Neural cell (in vitro differentiated cells): Measurements from ENCODE around the gene AGBL1.

Experiments
- CTCF ChIP-seq: fragments of 450-650 bp; IDR thresholded peaks from 2 replicates; pipeline ENCODE4 v1.5.1; 2014; ENCODE audit warnings: antibody characterized with exemption, mild to moderate bottlenecking, moderate library complexity; ENCODE audit not compliant: poor library complexity, severe bottlenecking
- EP300 ChIP-seq: fragments of 450-650 bp; conservative IDR thresholded peaks from 2 replicates; pipeline ENCODE4 v1.6.1; 2014; ENCODE audit warnings: antibody characterized with exemption, mild to moderate bottlenecking, moderate library complexity; ENCODE audit not compliant: poor library complexity, severe bottlenecking
- EZH2 ChIP-seq: fragments of 200-600, 300-800 bp; shearing (Covaris generic), sonication (generic); IDR thresholded peaks from 2 replicates; pipeline ENCODE4 v1.6.1; 2014; ENCODE audit warnings: antibody characterized with exemption, low read length, borderline replicate concordance, mild to moderate bottlenecking; ENCODE audit not compliant: insufficient read depth, poor library complexity, severe bottlenecking
- POLR2AphosphoS5 ChIP-seq: IDR thresholded peaks from 2 replicates; pipeline ENCODE4 v1.6.1; 2012
- REST ChIP-seq: IDR thresholded peaks from 2 replicates; pipeline ENCODE4 v1.6.1; 2012; ENCODE audit warnings: borderline replicate concordance

DNA sequence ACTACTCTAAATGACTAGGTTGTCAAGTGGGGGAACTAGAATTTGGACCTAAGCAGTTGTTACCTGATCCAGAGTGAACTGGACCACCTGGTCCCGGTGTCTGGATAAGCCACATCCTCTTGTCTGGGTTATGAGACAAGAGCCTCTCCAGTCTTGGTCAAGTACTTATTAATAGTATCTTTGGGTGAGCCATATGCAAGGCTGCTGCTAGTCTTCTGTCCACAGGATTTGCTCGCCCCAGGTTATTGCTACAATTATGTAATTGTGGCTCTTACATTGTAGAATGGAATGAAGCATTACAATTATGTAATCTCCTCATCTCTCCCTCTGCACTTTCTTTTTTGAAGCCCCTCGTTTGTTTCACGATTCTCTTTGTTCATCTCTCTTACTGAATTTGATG is 24.0 kb upstream of the AGBL1 start:
- TF ChIP-seq CTCF (no peak), REST (no peak), EP300 (no peak), EZH2 (no peak), POLR2AphosphoS5 (no peak)
